Activated CD8-positive, alpha-beta memory T cell treated with anti-CD3 and anti-CD28 coated beads, Interleukin-2, amount 50 U/mL, for 24 hours (primary cell): ENCODE measurements around the gene FBXL15.

Source experiments
- DNase-seq: peaks from one replicate; pipeline ENCODE4 v3.0.0-alpha.2; 2020; ENCODE audit errors: extremely low read depth

The FBXL15 gene

GRCh38 chr10:102397222-102398171 is 23.1 kb upstream of the FBXL15 start:
- DNase-seq = no peak

GRCh38 chr10:102398172-102399020 is 22.2 kb upstream of the FBXL15 start:
- DNase-seq = no peak

- no peak for DNase-seq
Measured at GRCh38 chr10:102399217-102400021, 21.2 kb upstream of the FBXL15 start.

GRCh38 chr10:102400076-102400475 is 20.6 kb upstream of the FBXL15 start:
- no peak for DNase-seq

GRCh38 chr10:102400598-102401341 is 19.9 kb upstream of the FBXL15 start:
- DNase-seq = no peak

- no peak for DNase-seq
Measured at GRCh38 chr10:102401342-102401654, 19.3 kb upstream of the FBXL15 start.

GRCh38 chr10:102401735-102402511 is 18.7 kb upstream of the FBXL15 start:
- DNase-seq = no peak

- DNase-seq = no peak
Measured at GRCh38 chr10:102402512-102402896, 18.1 kb upstream of the FBXL15 start.

GRCh38 chr10:102403115-102403514 is 17.5 kb upstream of the FBXL15 start:
- DNase-seq = no peak

- DNase-seq = no peak
Measured at GRCh38 chr10:102404361-102405107, 16.1 kb upstream of the FBXL15 start.

GRCh38 chr10:102405108-102405571 is 15.5 kb upstream of the FBXL15 start:
- no peak for DNase-seq

- no peak for DNase-seq
Measured at GRCh38 chr10:102405632-102406031, 15.0 kb upstream of the FBXL15 start.

- DNase-seq = no peak
Measured at GRCh38 chr10:102406815-102407214, 13.8 kb upstream of the FBXL15 start.

GRCh38 chr10:102407425-102408130 is 13.1 kb upstream of the FBXL15 start:
- DNase-seq = no peak

- no peak for DNase-seq
Measured at GRCh38 chr10:102408131-102408727, 12.4 kb upstream of the FBXL15 start.

GRCh38 chr10:102408728-102409603 is 11.7 kb upstream of the FBXL15 start:
- DNase-seq = no peak

GRCh38 chr10:102409604-102410428 is 10.8 kb upstream of the FBXL15 start:
- no peak for DNase-seq
